HG03095 (cell line): ENCODE results near the gene CDC27.
"Not testable (repeated sequence)": the region's sequence is repeated elsewhere in the genome, so short reads cannot be mapped to it uniquely, and the experiment has no call there.

Experiments used
- ATAC-seq: cut with Tn5 transposase; IDR thresholded peaks from one replicate; pipeline ENCODE4 v1.9.1; 2021; ENCODE audit warnings: moderate library complexity; ENCODE audit not compliant: unreplicated experiment

Gene CDC27, protein sequence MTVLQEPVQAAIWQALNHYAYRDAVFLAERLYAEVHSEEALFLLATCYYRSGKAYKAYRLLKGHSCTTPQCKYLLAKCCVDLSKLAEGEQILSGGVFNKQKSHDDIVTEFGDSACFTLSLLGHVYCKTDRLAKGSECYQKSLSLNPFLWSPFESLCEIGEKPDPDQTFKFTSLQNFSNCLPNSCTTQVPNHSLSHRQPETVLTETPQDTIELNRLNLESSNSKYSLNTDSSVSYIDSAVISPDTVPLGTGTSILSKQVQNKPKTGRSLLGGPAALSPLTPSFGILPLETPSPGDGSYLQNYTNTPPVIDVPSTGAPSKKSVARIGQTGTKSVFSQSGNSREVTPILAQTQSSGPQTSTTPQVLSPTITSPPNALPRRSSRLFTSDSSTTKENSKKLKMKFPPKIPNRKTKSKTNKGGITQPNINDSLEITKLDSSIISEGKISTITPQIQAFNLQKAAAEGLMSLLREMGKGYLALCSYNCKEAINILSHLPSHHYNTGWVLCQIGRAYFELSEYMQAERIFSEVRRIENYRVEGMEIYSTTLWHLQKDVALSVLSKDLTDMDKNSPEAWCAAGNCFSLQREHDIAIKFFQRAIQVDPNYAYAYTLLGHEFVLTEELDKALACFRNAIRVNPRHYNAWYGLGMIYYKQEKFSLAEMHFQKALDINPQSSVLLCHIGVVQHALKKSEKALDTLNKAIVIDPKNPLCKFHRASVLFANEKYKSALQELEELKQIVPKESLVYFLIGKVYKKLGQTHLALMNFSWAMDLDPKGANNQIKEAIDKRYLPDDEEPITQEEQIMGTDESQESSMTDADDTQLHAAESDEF

GRCh38 chr17:47188876-47189731 lies at the start of gene CDC27:
TSS of gene CDC27 (minus strand) at chr17:47189295. CDS start at chr17:47189172, 123 bp downstream.
- peak; percentile 84 for ATAC-seq

GRCh38 chr17:47238321-47239010 lies 49.4 kb upstream of the CDC27 start:
- no peak for ATAC-seq

- no peak for ATAC-seq
Observed at GRCh38 chr17:47237841-47238240, 48.7 kb upstream of the CDC27 start.

- ATAC-seq, result no peak
Observed at GRCh38 chr17:47235923-47236322, 46.8 kb upstream of the CDC27 start.

DNA sequence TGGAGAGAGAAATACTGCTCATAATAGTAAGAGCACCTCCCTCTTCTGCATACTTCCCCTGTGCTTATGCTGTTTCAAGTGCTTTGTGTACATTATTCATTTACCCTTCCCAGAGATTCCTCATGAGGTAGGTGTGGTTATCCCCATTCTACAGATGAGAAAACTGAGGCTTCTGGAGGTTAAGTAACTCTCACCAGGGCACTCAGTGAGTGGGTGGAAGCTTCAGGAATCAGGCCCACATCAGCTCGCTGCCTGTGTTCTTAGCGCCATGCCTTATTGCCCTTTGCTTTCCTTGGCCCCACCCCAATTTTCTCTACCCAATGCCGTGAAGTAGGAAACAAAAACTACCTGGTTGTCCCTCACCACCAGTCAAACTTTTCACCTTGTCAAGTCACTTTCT lies 46.4 kb upstream of the CDC27 start:
- no peak for ATAC-seq

DNA sequence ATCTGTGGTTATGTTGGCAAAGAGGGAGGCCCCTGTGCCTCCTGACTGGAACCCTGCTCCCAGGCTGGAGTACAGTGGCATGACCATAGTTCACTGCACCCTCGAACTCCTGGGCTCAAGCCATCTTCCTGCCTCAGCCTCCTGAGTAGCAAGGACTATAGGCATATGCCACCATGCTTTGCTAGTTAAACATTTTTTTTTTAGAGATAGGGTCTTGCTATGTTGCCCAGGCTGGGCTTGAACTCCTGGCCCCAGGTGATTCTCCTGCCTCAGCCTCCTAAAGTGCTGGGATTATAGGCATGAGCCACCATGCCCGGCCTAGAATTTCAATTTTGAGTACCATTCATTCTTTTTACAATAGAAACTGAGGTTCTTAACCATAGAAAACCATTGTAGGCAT lies 43.4 kb upstream of the CDC27 start:
- ATAC-seq, result no peak

DNA sequence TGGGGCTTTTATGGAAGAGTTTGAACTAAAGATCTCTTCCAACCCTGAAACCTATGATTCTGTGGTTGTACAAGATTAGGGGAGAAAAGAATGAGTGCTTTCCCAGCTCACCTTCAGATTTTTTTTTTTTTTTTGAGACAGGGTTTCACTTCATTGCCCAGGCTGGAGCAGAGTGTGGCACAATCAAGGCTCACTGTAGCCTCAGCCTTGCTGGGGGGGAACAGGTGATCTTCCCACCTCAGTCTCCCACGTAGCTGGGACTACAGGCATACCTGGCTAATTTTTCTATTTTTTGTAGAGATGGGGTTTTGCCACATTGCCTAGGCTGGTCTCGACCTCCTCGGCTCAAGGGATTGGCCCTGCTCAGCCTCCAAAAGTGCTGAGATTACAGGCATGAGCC lies 42.8 kb upstream of the CDC27 start:
- no peak for ATAC-seq

DNA sequence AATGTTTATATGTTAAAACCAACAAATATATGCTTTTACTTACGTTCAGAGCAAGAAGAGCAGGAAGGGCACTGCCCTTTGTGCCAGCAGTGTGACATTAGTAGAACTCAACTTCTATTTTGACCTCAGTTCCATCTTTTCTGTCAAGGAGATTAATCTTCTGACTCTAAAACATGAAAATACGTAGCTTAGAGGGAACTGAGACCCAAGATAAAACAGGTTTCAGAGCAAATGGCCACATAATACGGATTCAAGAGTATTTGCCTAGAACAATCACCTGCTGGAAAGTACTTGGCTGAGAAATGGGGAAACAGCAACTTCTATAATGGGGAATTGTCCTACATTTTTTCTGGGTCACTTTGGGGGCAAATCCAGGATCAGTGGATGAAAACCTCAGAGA lies 42.2 kb upstream of the CDC27 start:
- ATAC-seq, result no peak

DNA sequence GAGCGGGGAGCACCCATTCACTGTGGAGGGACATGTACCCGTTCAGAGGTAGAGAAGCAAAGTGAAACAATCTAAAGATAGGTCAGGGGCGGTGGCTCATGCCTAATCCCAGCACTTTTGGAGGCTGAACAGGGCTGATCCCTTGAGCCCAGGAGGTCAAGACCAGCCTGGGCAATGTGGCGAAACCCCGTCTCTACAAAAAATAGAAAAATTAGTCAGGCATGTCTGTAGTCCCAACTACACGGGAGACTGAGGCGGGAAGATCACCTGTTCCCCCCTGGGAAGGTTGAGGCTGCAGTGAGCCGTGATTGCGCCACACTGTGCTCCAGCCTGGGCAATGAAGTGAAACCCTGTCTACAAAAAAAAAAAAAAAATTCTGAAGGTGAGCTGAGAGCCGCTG lies 41.8 kb upstream of the CDC27 start:
- no peak for ATAC-seq

GRCh38 chr17:47229535-47230443 lies 40.7 kb upstream of the CDC27 start:
- no peak for ATAC-seq

GRCh38 chr17:47227862-47228261 lies 38.8 kb upstream of the CDC27 start:
- ATAC-seq, result no peak

DNA sequence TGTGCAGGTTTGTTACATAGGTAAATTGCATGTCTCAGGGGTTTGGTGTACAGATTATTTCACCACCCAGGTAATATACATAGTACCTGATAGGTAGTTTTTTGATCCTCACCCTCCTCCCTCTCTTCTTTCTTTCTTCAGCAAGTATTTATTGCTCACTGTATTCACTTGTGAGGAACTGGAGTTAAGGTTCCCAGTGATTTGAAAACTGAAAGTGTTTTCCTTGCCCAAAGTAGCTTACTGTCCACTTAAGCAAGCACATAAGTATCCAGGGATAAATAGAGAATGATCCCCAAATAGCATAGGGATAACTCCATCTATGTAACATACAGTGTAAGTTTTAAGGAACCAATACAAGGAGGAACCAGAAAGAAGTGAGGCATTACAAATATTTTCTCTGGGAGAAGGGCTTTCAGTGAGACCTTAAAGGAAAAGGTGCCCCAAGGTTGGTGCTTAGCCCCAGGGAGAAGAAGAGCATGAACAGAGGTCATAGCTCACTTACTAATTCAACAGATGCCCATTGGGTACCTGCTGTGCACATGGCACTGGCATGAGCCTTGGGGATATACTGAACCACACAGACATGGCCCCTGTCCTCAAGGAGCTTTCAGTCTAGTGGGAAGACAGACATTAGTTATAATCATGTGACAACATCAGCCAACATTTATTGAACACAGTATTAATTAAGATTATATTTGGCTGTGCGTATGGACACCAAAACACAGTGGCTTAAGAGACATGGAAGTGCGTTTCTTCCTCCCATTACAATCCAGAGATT lies 37.0 kb upstream of the CDC27 start:
- ATAC-seq, result no peak

DNA sequence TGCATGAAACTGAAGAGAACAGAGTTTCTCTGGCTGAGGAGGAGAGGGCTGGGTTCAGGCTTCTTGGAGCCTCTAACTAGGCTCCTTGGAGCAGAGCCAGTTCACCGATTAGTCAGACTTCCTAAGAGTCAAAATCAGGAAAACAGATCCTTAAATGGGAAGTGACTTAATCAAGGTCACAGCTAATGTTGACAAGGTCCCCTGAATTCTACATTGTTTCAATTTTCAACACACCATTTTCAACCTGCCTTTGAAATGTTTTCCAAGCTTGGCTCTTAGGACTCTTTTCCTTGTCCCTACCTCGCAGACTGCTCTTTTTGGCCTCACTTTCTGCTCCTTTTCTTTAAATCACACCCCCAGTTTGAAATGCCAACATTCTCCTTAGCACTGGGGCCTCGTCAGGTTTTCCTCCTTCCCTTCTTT lies 36.4 kb upstream of the CDC27 start:
- no peak for ATAC-seq

DNA sequence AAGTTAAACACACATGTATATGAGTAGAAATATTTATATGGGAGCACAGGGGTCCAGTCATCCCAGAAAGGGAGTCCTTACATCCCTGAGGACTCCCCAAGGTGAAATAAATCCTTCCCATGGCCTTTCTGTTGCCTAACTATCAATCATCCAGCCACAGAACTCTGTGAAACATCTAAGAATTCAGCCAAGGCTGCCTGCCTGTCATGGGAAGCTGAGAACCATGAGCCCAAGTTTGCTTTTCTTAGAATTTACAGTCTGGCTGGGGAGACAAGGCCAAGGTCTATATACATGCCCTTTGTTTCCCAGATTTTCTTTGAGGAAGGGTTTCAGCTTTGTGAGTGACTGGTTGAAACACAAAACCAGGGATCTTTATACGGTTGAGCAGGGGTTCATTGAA lies 35.9 kb upstream of the CDC27 start:
- no peak for ATAC-seq

DNA sequence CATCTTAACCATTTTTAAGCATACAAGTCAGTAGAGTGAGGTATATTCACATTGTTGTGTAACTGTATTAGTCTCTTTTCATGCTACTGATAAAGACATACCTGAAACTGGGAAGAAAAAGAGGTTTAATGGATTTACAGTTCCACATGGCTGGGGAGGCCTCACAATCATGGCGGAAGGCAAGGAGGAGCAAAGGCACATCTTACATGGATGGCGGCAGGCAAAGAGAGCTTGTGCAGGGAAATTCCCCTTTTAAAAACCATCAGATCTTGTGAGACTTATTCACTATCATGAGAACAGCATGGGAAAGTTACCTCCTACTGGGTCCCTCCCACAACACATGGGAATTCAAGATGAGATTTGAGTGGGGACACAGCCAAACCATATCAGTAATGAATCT lies 35.0 kb upstream of the CDC27 start:
- ATAC-seq, result not testable (repeated sequence)

DNA sequence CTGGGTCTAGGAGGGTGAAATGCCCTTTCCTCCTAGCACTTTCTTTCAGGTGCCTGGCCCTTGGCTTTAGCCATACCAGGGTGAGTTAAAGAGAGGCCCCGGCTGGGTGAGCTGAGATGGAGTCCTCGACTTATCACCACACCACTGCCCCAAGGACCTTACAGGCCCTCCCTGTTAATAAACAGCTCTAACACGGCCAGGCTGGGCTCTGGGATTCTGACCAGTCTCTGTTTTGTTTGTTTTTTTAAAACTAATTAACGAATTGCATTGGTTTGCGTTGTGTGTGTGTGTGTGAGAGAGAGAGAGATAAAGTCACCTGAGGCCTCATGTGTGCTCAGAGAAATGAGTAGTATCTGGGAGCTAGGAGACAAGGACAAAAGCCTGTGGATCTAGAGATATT lies 34.4 kb upstream of the CDC27 start:
- ATAC-seq, result no peak

GRCh38 chr17:47223007-47223406 lies 33.9 kb upstream of the CDC27 start:
- no peak for ATAC-seq

- no peak for ATAC-seq
Observed at GRCh38 chr17:47222047-47222446, 33.0 kb upstream of the CDC27 start.

GRCh38 chr17:47221154-47221553 lies 32.1 kb upstream of the CDC27 start:
- no peak for ATAC-seq
